HepG2 (cell line): Measurements from ENCODE around the gene TRPT1. TPM values are rescaled to one million over a fixed set of nuclear protein-coding genes. Genes with fewer than 3 reads are reported as not detected.

ENCODE experiments used
- CREB1 ChIP-seq, 2 experiments: fragments of 450-650 bp in 1 of 2; IDR thresholded peaks; 2 replicates each; pipeline ENCODE4 v1.6.1; 2016 to 2017; ENCODE audit warnings: control low read depth in 1 of 2, mild to moderate bottlenecking in 1 of 2, missing compliant biosample characterization in 1 of 2, missing genetic modification characterization in 1 of 2
- ELF3 ChIP-seq: IDR thresholded peaks from 2 replicates; pipeline ENCODE4 v1.6.1; 2016; ENCODE audit warnings: missing genetic modification reagents, missing compliant biosample characterization
- NPAS2 ChIP-seq: sonication (generic); formaldehyde crosslinking; IDR thresholded peaks from 2 replicates; pipeline ENCODE4 v1.8.0; 2022; ENCODE audit warnings: mild to moderate bottlenecking, missing genetic modification reagents, borderline replicate concordance
- PCBP2 ChIP-seq: fragments of 200-400 bp; formaldehyde crosslinking; optimal IDR thresholded peaks from 2 replicates; pipeline ENCODE3; 2018; ENCODE audit warnings: low read length, low read depth; ENCODE audit not compliant: poor library complexity, severe bottlenecking
- PHF21A ChIP-seq: sonication (generic); formaldehyde crosslinking; IDR thresholded peaks from 2 replicates; pipeline ENCODE4 v1.5.0; 2020; ENCODE audit warnings: mild to moderate bottlenecking, missing genetic modification reagents
- PLRG1 ChIP-seq: fragments of 450-650 bp; conservative IDR thresholded peaks from 2 replicates; pipeline ENCODE4 v1.6.1; 2016
- ZBTB8A ChIP-seq: sonication (generic); formaldehyde crosslinking; IDR thresholded peaks from 2 replicates; pipeline ENCODE4 v1.4.0; 2020; ENCODE audit warnings: mild to moderate bottlenecking, low read depth, missing genetic modification reagents, borderline replicate concordance
- ZNF431 ChIP-seq: sonication (generic); formaldehyde crosslinking; IDR thresholded peaks from 2 replicates; pipeline ENCODE4 v1.9.0; 2022; ENCODE audit warnings: missing genetic modification reagents, low read depth, mild to moderate bottlenecking, borderline replicate concordance
- ZNF441 ChIP-seq: sonication (generic); formaldehyde crosslinking; IDR thresholded peaks from 2 replicates; pipeline ENCODE4 v1.7.0; 2021; ENCODE audit warnings: missing genetic modification reagents, borderline replicate concordance
- ZNF709 ChIP-seq: sonication (generic); formaldehyde crosslinking; IDR thresholded peaks from 2 replicates; pipeline ENCODE4 v1.5.0; 2020; ENCODE audit warnings: mild to moderate bottlenecking, missing genetic modification reagents
- ZNF749 ChIP-seq: sonication (generic); formaldehyde crosslinking; IDR thresholded peaks from 2 replicates; pipeline ENCODE4 v1.8.0; 2022; ENCODE audit warnings: mild to moderate bottlenecking, missing genetic modification reagents, moderate library complexity, borderline replicate concordance
- ZSCAN25 ChIP-seq: sonication (generic); formaldehyde crosslinking; IDR thresholded peaks from 2 replicates; pipeline ENCODE4 v1.8.0; 2022; ENCODE audit warnings: mild to moderate bottlenecking, missing genetic modification reagents
- polyA plus RNA-seq, 8 experiments: library from polyadenylated mRNA; depleted of rRNA in 3 of 8; stranded (reverse) in 7 of 8; unstranded in 1 of 8; fragments of >200 nt; fragmentation: Illumina TruSeq in 4 of 8; extraction: Trizol in 4 of 8; gene quantifications; 2 replicates each; pipeline versions ENCODE4 v1.2.1 to v1.2.3, GENCODE V29; 2011 to 2016; ENCODE audit warnings: low read depth in 4 of 8, missing spikeins in 1 of 8, mixed read lengths in 1 of 8; ENCODE audit not compliant: insufficient read depth in 1 of 8
- total RNA-seq, 5 experiments: library from RNA; depleted of rRNA; stranded (reverse); fragments of >200 nt; fragmentation: Illumina TruSeq; extraction: Trizol; gene quantifications; 2 replicates each; pipeline ENCODE4 v1.2.3, GENCODE V29; 2016; ENCODE audit warnings: low read depth in 1 of 5
- TF ChIP-seq, protein P1 (sequence below): fragments of 450-650 bp; IDR thresholded peaks from 2 replicates; pipeline ENCODE4 v1.6.1; 2016
- TF ChIP-seq, protein P2 (sequence below): sonication (generic); formaldehyde crosslinking; IDR thresholded peaks from 2 replicates; pipeline ENCODE4 v1.4.0; 2020; ENCODE audit warnings: missing genetic modification reagents, borderline replicate concordance
- TF ChIP-seq, protein P3 (sequence below): sonication (generic); formaldehyde crosslinking; IDR thresholded peaks from 2 replicates; pipeline ENCODE4 v1.4.0; 2020; ENCODE audit warnings: low read depth, mild to moderate bottlenecking, missing genetic modification reagents
- TF ChIP-seq, protein P4 (sequence below): sonication (generic); formaldehyde crosslinking; IDR thresholded peaks from 2 replicates; pipeline ENCODE4 v1.8.0; 2022; ENCODE audit warnings: low read depth, missing genetic modification reagents
- TF ChIP-seq, protein P5 (sequence below): sonication (generic); formaldehyde crosslinking; IDR thresholded peaks from 2 replicates; pipeline ENCODE4 v1.8.1; 2023; ENCODE audit warnings: mild to moderate bottlenecking, missing genetic modification reagents

Gene TRPT1
- total and polyA plus RNA-seq, 2 of the 13 experiments (the other 11 are each of a cell fraction or from before 2014, with no cell fraction given): 24.8 to 40.7 TPM

DNA sequence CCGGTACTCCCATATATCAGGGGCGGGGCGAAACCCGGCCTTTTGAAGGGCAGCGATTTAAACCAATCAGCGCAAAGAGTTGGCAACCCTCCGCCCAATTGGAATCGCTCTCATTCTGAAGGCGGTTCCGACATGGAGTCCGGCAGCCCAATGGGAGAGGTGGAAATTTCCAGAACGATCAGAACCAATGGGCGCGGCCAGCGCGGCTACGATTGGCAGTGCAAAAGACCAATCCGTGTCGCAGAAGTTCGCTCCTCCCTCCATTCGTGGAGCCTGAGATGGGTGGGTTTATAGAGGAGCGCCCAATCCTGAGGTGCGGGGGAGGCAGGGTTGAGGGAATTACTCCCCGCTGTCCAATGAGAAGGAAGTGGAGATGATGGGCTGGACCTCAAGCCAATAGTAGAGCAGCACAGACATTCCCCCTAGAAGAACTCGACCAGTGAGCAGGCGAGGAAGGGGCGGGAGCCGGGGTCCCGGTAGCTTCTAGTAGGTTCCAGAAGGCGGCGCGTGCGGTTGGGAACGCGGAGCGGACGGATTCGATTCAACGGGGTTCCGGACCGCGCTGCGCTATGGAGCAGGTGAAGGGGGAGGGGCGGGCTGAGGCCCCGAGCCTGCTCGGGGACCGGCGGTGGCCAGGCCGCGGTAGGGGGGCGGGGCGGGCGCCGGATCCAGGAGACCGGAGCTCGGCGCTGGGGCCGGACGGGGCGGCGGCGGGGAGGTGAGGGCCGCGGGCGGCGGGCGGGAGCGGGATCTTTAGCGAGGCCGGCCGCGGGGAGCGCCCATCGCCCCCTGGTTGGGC, 40.1 kb downstream of the TRPT1 start, which contains the start of gene STIP1 (continued):
- TF ChIP-seq ZNF709: no peak
- TF ChIP-seq, protein P1, sequence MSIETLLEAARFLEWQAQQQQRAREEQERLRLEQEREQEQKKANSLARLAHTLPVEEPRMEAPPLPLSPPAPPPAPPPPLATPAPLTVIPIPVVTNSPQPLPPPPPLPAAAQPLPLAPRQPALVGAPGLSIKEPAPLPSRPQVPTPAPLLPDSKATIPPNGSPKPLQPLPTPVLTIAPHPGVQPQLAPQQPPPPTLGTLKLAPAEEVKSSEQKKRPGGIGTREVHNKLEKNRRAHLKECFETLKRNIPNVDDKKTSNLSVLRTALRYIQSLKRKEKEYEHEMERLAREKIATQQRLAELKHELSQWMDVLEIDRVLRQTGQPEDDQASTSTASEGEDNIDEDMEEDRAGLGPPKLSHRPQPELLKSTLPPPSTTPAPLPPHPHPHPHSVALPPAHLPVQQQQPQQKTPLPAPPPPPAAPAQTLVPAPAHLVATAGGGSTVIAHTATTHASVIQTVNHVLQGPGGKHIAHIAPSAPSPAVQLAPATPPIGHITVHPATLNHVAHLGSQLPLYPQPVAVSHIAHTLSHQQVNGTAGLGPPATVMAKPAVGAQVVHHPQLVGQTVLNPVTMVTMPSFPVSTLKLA: peak; percentile 36; the same call in 1 of the 2 replicates
- no peak for TF ChIP-seq PCBP2
- TF ChIP-seq NPAS2 (CRISPR knock-in tag): no peak
- no peak for TF ChIP-seq ZBTB8A (CRISPR knock-in tag)
- TF ChIP-seq, protein P2, sequence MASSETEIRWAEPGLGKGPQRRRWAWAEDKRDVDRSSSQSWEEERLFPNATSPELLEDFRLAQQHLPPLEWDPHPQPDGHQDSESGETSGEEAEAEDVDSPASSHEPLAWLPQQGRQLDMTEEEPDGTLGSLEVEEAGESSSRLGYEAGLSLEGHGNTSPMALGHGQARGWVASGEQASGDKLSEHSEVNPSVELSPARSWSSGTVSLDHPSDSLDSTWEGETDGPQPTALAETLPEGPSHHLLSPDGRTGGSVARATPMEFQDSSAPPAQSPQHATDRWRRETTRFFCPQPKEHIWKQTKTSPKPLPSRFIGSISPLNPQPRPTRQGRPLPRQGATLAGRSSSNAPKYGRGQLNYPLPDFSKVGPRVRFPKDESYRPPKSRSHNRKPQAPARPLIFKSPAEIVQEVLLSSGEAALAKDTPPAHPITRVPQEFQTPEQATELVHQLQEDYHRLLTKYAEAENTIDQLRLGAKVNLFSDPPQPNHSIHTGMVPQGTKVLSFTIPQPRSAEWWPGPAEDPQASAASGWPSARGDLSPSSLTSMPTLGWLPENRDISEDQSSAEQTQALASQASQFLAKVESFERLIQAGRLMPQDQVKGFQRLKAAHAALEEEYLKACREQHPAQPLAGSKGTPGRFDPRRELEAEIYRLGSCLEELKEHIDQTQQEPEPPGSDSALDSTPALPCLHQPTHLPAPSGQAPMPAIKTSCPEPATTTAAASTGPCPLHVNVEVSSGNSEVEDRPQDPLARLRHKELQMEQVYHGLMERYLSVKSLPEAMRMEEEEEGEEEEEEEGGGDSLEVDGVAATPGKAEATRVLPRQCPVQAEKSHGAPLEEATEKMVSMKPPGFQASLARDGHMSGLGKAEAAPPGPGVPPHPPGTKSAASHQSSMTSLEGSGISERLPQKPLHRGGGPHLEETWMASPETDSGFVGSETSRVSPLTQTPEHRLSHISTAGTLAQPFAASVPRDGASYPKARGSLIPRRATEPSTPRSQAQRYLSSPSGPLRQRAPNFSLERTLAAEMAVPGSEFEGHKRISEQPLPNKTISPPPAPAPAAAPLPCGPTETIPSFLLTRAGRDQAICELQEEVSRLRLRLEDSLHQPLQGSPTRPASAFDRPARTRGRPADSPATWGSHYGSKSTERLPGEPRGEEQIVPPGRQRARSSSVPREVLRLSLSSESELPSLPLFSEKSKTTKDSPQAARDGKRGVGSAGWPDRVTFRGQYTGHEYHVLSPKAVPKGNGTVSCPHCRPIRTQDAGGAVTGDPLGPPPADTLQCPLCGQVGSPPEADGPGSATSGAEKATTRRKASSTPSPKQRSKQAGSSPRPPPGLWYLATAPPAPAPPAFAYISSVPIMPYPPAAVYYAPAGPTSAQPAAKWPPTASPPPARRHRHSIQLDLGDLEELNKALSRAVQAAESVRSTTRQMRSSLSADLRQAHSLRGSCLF (CRISPR knock-in tag): no peak
- no peak for TF ChIP-seq PLRG1
- TF ChIP-seq, protein P3, sequence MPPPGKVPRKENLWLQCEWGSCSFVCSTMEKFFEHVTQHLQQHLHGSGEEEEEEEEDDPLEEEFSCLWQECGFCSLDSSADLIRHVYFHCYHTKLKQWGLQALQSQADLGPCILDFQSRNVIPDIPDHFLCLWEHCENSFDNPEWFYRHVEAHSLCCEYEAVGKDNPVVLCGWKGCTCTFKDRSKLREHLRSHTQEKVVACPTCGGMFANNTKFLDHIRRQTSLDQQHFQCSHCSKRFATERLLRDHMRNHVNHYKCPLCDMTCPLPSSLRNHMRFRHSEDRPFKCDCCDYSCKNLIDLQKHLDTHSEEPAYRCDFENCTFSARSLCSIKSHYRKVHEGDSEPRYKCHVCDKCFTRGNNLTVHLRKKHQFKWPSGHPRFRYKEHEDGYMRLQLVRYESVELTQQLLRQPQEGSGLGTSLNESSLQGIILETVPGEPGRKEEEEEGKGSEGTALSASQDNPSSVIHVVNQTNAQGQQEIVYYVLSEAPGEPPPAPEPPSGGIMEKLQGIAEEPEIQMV (CRISPR knock-in tag): no peak
- TF ChIP-seq, protein P4, sequence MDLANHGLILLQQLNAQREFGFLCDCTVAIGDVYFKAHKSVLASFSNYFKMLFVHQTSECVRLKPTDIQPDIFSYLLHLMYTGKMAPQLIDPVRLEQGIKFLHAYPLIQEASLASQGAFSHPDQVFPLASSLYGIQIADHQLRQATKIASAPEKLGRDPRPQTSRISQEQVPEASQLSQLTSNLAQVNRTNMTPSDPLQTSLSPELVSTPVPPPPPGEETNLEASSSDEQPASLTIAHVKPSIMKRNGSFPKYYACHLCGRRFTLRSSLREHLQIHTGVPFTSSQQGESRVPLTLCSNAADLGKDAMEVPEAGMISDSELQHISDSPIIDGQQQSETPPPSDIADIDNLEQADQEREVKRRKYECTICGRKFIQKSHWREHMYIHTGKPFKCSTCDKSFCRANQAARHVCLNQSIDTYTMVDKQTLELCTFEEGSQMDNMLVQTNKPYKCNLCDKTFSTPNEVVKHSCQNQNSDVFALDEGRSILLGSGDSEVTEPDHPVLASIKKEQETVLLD (CRISPR knock-in tag): peak; percentile 66
- TF ChIP-seq, protein P5, sequence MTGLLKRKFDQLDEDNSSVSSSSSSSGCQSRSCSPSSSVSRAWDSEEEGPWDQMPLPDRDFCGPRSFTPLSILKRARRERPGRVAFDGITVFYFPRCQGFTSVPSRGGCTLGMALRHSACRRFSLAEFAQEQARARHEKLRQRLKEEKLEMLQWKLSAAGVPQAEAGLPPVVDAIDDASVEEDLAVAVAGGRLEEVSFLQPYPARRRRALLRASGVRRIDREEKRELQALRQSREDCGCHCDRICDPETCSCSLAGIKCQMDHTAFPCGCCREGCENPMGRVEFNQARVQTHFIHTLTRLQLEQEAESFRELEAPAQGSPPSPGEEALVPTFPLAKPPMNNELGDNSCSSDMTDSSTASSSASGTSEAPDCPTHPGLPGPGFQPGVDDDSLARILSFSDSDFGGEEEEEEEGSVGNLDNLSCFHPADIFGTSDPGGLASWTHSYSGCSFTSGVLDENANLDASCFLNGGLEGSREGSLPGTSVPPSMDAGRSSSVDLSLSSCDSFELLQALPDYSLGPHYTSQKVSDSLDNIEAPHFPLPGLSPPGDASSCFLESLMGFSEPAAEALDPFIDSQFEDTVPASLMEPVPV: no peak
- TF ChIP-seq PHF21A (CRISPR knock-in tag): no peak
- no peak for TF ChIP-seq ZNF431
- 0 out of 2 replicates have a peak, but pooled peaks have one; percentile 28 for TF ChIP-seq ZNF749
- peak; percentile 87 for TF ChIP-seq CREB1 (IDR thresholded peaks at IDR 0.05)
- TF ChIP-seq CREB1 (CRISPR knock-in tag; IDR thresholded peaks at IDR 0.05): peak; percentile 94
- TF ChIP-seq ZNF441: no peak
- TF ChIP-seq ELF3 (CRISPR knock-in tag): peak; percentile 45; the same call in 1 of the 2 replicates
- no peak for TF ChIP-seq ZSCAN25 (CRISPR knock-in tag)
